ENCODE measurements around the gene ZNF837. TPM values are rescaled to one million over a fixed set of nuclear protein-coding genes. Genes with fewer than 3 reads are reported as not detected.
A peak's percentile ranks its signal among the peaks of the same experiment; 100 is the strongest.
"Not testable (repeated sequence)": the region's sequence is repeated elsewhere in the genome, so short reads cannot be mapped to it uniquely, and the experiment has no call there.

ZNF837 gene
- total and polyA plus RNA-seq, 8 donors, result 1.1 to 3.8 (median 1.8) TPM

GRCh38 chr19:58350001-58350861 lies 30.6 kb downstream of the ZNF837 start:
- H3K4me3 ChIP-seq, result peak overlapping the region in 1 of 4 donors; percentile 14
- no peak for DNase-seq
- 22 to 51% methylated on average over 82 to 84 of the region's 84 CpGs for WGBS, 2 donors

DNA sequence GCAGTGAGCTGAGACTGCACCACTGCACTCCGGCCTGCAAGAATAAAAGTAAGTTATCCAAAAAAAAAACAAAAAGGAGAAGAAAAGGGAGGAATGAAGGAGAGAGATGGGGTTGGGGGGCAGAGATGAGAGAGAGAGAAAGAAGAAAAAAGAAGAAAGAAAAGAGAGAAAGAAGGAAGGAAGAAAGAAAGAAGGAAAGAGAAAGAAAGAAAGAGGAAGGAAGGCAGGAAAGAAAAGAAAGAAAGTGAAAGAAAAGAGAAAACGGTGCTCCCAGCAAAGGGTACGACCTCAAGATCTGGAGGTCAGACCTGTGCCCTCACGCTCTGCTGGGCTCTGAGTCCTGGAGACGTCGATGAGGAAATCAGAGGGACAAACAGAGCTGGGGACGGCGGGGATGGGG lies 31.2 kb downstream of the ZNF837 start:
- no peak for FAIRE-seq

More at GRCh38 chr19:58350001-58350861, 30.6 kb downstream of the ZNF837 start:
- intact Hi-C loops (cut with DNase I), result no loop called here
- TF ChIP-seq, protein P1, sequence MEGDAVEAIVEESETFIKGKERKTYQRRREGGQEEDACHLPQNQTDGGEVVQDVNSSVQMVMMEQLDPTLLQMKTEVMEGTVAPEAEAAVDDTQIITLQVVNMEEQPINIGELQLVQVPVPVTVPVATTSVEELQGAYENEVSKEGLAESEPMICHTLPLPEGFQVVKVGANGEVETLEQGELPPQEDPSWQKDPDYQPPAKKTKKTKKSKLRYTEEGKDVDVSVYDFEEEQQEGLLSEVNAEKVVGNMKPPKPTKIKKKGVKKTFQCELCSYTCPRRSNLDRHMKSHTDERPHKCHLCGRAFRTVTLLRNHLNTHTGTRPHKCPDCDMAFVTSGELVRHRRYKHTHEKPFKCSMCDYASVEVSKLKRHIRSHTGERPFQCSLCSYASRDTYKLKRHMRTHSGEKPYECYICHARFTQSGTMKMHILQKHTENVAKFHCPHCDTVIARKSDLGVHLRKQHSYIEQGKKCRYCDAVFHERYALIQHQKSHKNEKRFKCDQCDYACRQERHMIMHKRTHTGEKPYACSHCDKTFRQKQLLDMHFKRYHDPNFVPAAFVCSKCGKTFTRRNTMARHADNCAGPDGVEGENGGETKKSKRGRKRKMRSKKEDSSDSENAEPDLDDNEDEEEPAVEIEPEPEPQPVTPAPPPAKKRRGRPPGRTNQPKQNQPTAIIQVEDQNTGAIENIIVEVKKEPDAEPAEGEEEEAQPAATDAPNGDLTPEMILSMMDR (IDR thresholded peaks at IDR 0.05), result no peak
- ATAC-seq, result peak in 1 of 4 donors; percentile 5
- no peaks in the 10 kb centered on the region for H3K9me3 ChIP-seq
- no peak for FAIRE-seq
- H3K36me3 ChIP-seq, result no peaks in the 10 kb centered on the region
- H3K27ac ChIP-seq, result no peak overlapping the region
- H3K27me3 ChIP-seq, result peaks cover 0 to 13% (median 0%) of the 10 kb centered on the region in 4 donors
- no peaks in the 10 kb centered on the region for H3K4me1 ChIP-seq

GRCh38 chr19:58348080-58348479 lies 32.8 kb downstream of the ZNF837 start:
- H3K4me1 ChIP-seq; H3K27ac ChIP-seq; H3K36me3 ChIP-seq; H3K9me3 ChIP-seq; DNase-seq; FAIRE-seq; ATAC-seq; intact Hi-C loops (cut with DNase I): not testable (repeated sequence)
- 9 to 21% methylated on average over 12 of the region's 12 CpGs for WGBS, 2 donors
- peaks cover 0 to 13% (median 0%) of the 10 kb centered on the region in 4 donors for H3K27me3 ChIP-seq
- peak overlapping the region in 3 of 4 donors; percentile 39 to 49 (median 41) for H3K4me3 ChIP-seq

More for the DNA sequence above, 31.2 kb downstream of the ZNF837 start:
- Histone ChIP-seq H3K36me3 (no peaks in the 10 kb centered on the region), H3K4me3 (no peak overlapping the region), H3K27me3 (peaks cover 0 to 13% (median 0%) of the 10 kb centered on the region in 4 donors), H3K9me3 (no peaks in the 10 kb centered on the region), H3K27ac (no peak overlapping the region), H3K4me1 (no peaks in the 10 kb centered on the region)
- intact Hi-C loops (cut with DNase I), result no loop called here
- ATAC-seq (no peak), DNase-seq (no peak)
- 44 to 63% methylated on average over 8 of the region's 8 CpGs for WGBS, 2 donors
- TF ChIP-seq, protein P1 (IDR thresholded peaks at IDR 0.05), result no peak

DNA sequence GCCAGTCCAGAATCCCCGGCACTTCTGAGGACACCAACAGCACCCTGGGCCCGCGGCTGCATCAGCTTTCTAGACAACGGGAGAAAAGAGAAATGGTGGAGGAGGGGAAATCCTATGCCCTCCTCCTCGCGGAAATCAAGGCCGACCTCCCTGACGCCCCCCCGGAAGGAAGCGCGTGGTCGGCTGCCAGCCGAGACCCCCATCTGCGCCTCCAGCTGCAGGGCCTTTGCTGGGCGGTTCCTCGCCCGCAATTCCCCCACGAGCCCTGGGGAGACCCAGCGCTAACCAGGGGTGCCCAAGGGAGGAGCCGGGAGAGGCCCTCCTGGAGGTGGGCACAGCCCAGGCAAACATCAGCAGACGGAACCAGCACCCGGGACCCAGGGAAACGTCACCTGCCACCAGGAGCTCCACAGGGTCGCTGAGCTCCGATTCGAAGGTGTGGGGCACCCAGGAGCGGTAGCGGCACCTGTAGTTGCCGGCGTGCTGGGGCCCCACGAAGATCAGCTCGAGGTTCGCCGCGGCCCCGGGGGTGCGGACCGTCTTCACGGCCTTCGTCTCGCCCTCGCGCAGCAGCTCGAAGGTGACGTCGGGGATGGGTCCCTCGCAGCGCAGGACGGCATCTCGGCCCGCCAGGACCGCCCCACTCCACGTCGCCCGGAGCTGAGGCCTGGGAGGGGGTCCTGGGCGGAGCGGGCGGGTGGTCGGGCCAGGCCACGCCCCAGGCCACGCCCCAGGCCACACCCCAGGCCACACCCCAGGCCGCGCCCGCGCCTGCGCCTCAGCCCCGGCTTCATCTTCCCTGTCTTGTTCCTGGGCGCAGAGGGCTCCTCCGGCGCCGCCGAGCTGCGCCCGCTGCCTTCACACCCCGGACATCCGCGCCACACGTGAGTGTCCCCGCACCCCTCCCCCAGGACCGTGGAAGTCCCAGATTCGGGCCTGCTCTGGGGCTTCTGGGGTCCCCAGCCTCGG lies 33.6 kb downstream of the ZNF837 start:
- H3K4me3 ChIP-seq, result peak overlapping the region; percentile 10 to 49 (median 40)
- TF ChIP-seq, protein P1 (IDR thresholded peaks at IDR 0.05), result no peak
- no peaks in the 10 kb centered on the region for H3K9me3 ChIP-seq
- H3K36me3 ChIP-seq, result no peaks in the 10 kb centered on the region
- ATAC-seq (peak; percentile 83 to 98 (median 94)), FAIRE-seq (no peak), DNase-seq (peak in 4 of 6 donors; percentile 49 to 80 (median 64))
- intact Hi-C loops (cut with DNase I), result no loop called here
- peak overlapping the region in 3 of 4 donors; percentile 34 to 50 (median 38) for H3K27ac ChIP-seq
- peaks cover 0 to 13% (median 0%) of the 10 kb centered on the region in 4 donors for H3K27me3 ChIP-seq
- 3 to 6% methylated on average over 58 to 82 of the region's 82 CpGs for WGBS, 2 donors
- H3K4me1 ChIP-seq, result no peaks in the 10 kb centered on the region

GRCh38 chr19:58345558-58345957 lies 35.3 kb downstream of the ZNF837 start:
- DNase-seq, result no peak
- no peak overlapping the region for H3K4me3 ChIP-seq
- H3K27me3 ChIP-seq, result peaks cover 0 to 7% (median 0%) of the 10 kb centered on the region in 4 donors
- no peak overlapping the region for H3K27ac ChIP-seq
- H3K9me3 ChIP-seq, result no peaks in the 10 kb centered on the region
- 54 to 57% methylated on average over 5 of the region's 5 CpGs for WGBS, 2 donors
- no peaks in the 10 kb centered on the region for H3K4me1 ChIP-seq
- intact Hi-C loops (cut with DNase I), result no loop called here
- TF ChIP-seq, protein P1 (IDR thresholded peaks at IDR 0.05), result no peak
- no peak for FAIRE-seq
- H3K36me3 ChIP-seq, result no peaks in the 10 kb centered on the region
- no peak for ATAC-seq

All from pancreas (tissue), 10 donors.